IMR-90 (cell line): ENCODE results near the gene CXCL13.

Experiments
- CEBPB ChIP-seq: IDR thresholded peaks from 2 replicates; pipeline ENCODE4 v1.6.1; 2012; ENCODE audit warnings: low read depth, low read length, improper control_type of control experiment
- MAFK ChIP-seq: IDR thresholded peaks from 2 replicates; pipeline ENCODE4 v1.6.1; 2012; ENCODE audit warnings: low read depth, low read length, improper control_type of control experiment
- POLR2A ChIP-seq: IDR thresholded peaks from 2 replicates; pipeline ENCODE4 v1.6.1; 2012; ENCODE audit warnings: mild to moderate bottlenecking, low read depth, low read length
- TF ChIP-seq, protein P1 (sequence below): conservative IDR thresholded peaks from 2 replicates; pipeline ENCODE4 v1.5.1; 2012; ENCODE audit warnings: mild to moderate bottlenecking, low read depth, low read length, improper control_type of control experiment
- TF ChIP-seq, protein P2 (sequence below): fragments of 150-350 bp; IDR thresholded peaks from 2 replicates; pipeline ENCODE4 v1.6.1; 2016; ENCODE audit warnings: low read depth, mild to moderate bottlenecking, low read length, moderate library complexity, borderline replicate concordance

DNA sequence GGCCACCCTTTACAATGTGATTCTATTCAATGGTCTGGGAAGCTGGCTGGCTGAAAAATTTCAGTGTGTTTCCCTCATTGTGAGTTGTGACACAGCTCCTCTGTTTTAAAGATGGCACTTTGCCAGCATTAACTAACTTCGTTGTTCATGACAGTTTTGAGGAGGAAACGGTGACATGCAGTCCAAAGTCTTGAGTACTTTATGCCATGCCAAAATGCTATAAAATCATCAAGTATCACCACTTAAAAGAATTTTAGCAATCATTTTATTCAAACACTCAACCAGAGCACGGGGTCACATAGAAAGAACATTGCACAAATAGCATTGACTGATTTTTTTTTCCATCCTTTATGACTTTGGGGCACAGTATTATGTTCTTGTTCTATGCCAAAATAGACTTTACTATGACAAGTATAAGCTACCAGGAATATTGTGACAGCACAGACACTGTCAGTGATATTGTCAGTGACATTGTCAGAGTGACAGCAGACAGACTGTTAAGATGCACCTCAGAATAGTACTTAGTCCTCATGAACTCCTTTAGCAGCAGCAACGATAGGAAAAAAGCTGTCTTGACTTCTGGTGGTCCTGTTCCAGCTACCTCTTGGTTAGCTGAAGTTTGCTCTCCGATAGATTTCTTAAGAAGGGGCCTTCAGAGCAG, 46.7 kb downstream of the CXCL13 start:
- TF ChIP-seq, protein P1, sequence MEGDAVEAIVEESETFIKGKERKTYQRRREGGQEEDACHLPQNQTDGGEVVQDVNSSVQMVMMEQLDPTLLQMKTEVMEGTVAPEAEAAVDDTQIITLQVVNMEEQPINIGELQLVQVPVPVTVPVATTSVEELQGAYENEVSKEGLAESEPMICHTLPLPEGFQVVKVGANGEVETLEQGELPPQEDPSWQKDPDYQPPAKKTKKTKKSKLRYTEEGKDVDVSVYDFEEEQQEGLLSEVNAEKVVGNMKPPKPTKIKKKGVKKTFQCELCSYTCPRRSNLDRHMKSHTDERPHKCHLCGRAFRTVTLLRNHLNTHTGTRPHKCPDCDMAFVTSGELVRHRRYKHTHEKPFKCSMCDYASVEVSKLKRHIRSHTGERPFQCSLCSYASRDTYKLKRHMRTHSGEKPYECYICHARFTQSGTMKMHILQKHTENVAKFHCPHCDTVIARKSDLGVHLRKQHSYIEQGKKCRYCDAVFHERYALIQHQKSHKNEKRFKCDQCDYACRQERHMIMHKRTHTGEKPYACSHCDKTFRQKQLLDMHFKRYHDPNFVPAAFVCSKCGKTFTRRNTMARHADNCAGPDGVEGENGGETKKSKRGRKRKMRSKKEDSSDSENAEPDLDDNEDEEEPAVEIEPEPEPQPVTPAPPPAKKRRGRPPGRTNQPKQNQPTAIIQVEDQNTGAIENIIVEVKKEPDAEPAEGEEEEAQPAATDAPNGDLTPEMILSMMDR = no peak
- TF ChIP-seq, protein P2, sequence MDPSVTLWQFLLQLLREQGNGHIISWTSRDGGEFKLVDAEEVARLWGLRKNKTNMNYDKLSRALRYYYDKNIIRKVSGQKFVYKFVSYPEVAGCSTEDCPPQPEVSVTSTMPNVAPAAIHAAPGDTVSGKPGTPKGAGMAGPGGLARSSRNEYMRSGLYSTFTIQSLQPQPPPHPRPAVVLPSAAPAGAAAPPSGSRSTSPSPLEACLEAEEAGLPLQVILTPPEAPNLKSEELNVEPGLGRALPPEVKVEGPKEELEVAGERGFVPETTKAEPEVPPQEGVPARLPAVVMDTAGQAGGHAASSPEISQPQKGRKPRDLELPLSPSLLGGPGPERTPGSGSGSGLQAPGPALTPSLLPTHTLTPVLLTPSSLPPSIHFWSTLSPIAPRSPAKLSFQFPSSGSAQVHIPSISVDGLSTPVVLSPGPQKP = no peak
- TF ChIP-seq CEBPB (no peak), POLR2A (no peak), MAFK (no peak)
